HepG2 (cell line): Measurements from ENCODE around the gene MIPEP. TPM values are rescaled to one million over a fixed set of nuclear protein-coding genes. Genes with fewer than 3 reads are reported as not detected.

Experiments
- ATAC-seq: fragments of 200-7000 bp; cut with Tn5 transposase; 3 replicates; pipeline ENCODE4 v1.9.1; 2020; ENCODE audit warnings: mild to moderate bottlenecking, moderate library complexity
- BruUV-seq: library from RNA; stranded (reverse); fragments of 400-500 nt; replicated peaks from 2 replicates; lab custom pipeline; 2021; lab: Mats Ljungman, UMichigan
- CTCF ChIA-PET: fragments of 300-600 bp; formaldehyde crosslinking; extraction: SDS; loops from one replicate; lab custom pipeline; 2021; ENCODE audit warnings: low total read pairs, inconsistent platforms, low intra/inter-chr PET ratio; lab: Yijun Ruan, JAX
- POLR2A ChIA-PET: fragments of 350-600 bp; sonication (Branson Sonifier 250); formaldehyde crosslinking; loops from one replicate; lab custom pipeline; 2020; ENCODE audit warnings: antibody characterized with exemption, inconsistent platforms; lab: Yijun Ruan, JAX
- DNase-seq: peaks from one replicate; pipeline ENCODE4 v3.0.0-alpha.2; 2015; ENCODE audit warnings: low spot score
- FAIRE-seq: peaks from 3 replicates; lab custom pipeline; 2011; peaks lifted over from hg19 to GRCh38; lab: Jason Lieb, UNC
- H2AFZ ChIP-seq: one replicate; pipeline ENCODE4 v1.6.1; 2011; ENCODE audit warnings: low read length, inconsistent platforms
- H3K27ac ChIP-seq: fragments of 300-600 bp; 3 replicates; pipeline ENCODE4 v1.8.0; 2011; ENCODE audit warnings: mixed run types, mild to moderate bottlenecking, mixed read lengths, low read length, inconsistent platforms; ENCODE audit not compliant: insufficient read depth; ENCODE audit errors: extremely low read length
- H3K27me3 ChIP-seq, 2 experiments: fragments of 200-600 bp in 1 of 2; 2 replicates in 1 of 2; 3 replicates in 1 of 2; pipeline versions ENCODE4 v1.6.0 to v1.8.0; 2011; ENCODE audit warnings: low read length in 2 of 2, mild to moderate bottlenecking in 2 of 2, moderate library complexity in 2 of 2, inconsistent platforms in 1 of 2; ENCODE audit not compliant: insufficient read depth in 2 of 2, control insufficient read depth in 1 of 2
- H3K36me3 ChIP-seq, 2 experiments: fragments of 200-600 bp in 1 of 2; replicated peaks in 1 of 2; 2 replicates in 1 of 2; 3 replicates in 1 of 2; pipeline versions ENCODE4 v1.5.1 to v1.8.0; 2011; ENCODE audit warnings: low read length in 2 of 2, inconsistent platforms in 1 of 2; ENCODE audit not compliant: insufficient read depth in 2 of 2, control insufficient read depth in 1 of 2
- H3K4me1 ChIP-seq: 2 replicates; pipeline ENCODE4 v1.5.1; 2012; ENCODE audit warnings: low read length, inconsistent platforms; ENCODE audit not compliant: insufficient read depth
- H3K4me2 ChIP-seq: 2 replicates; pipeline ENCODE4 v1.6.0; 2011; ENCODE audit warnings: low read depth, low read length, inconsistent platforms
- H3K4me3 ChIP-seq, 3 experiments: fragments of 200-600 bp in 1 of 3; sonication (generic), shearing (Covaris generic) in 1 of 3; replicated peaks in 1 of 3; 2 replicates each; pipeline ENCODE4 v1.5.1; 2011 to 2016; ENCODE audit warnings: low read length in 3 of 3, inconsistent platforms in 2 of 3, low read depth in 2 of 3, mild to moderate bottlenecking in 2 of 3, control low read depth in 1 of 3, mixed read lengths in 1 of 3; ENCODE audit not compliant: insufficient read depth in 1 of 3
- H3K79me2 ChIP-seq: one replicate; pipeline ENCODE4 v1.6.1; 2011; ENCODE audit warnings: low read length, inconsistent platforms; ENCODE audit not compliant: insufficient read depth
- H3K9ac ChIP-seq: 2 replicates; pipeline ENCODE4 v1.6.0; 2011; ENCODE audit warnings: mild to moderate bottlenecking, low read depth, low read length, inconsistent platforms; ENCODE audit not compliant: insufficient read depth
- H3K9me3 ChIP-seq: 2 replicates; pipeline ENCODE4 v1.5.1; 2012; ENCODE audit warnings: mild to moderate bottlenecking, low read length
- H4K20me1 ChIP-seq: 2 replicates; pipeline ENCODE4 v1.6.0; 2011; ENCODE audit warnings: inconsistent platforms, mild to moderate bottlenecking, low read length, moderate library complexity; ENCODE audit not compliant: insufficient read depth
- ARNTL ChIP-seq: sonication (generic); formaldehyde crosslinking; IDR thresholded peaks from 2 replicates; pipeline ENCODE4 v1.4.0; 2020; ENCODE audit warnings: mild to moderate bottlenecking, missing genetic modification reagents
- BCL3 ChIP-seq: sonication (generic); formaldehyde crosslinking; IDR thresholded peaks from 2 replicates; pipeline ENCODE4 v1.5.1; 2020; ENCODE audit warnings: mild to moderate bottlenecking, missing genetic modification reagents, moderate library complexity
- ETS1 ChIP-seq: sonication (generic); formaldehyde crosslinking; IDR thresholded peaks from 2 replicates; pipeline ENCODE4 v1.4.0; 2020; ENCODE audit warnings: missing genetic modification reagents
- FOXM1 ChIP-seq: sonication (generic); formaldehyde crosslinking; IDR thresholded peaks from 2 replicates; pipeline ENCODE4 v1.5.0; 2020; ENCODE audit warnings: missing genetic modification reagents
- GPN1 ChIP-seq: sonication (generic); formaldehyde crosslinking; IDR thresholded peaks from 2 replicates; pipeline ENCODE4 v1.5.1; 2020; ENCODE audit warnings: missing genetic modification reagents, borderline replicate concordance
- GRHL1 ChIP-seq: sonication (generic); formaldehyde crosslinking; conservative IDR thresholded peaks from 2 replicates; pipeline ENCODE4 v1.8.0; 2022; ENCODE audit warnings: missing genetic modification reagents
- HNF4G ChIP-seq, 2 experiments: sonication (generic) in 1 of 2; formaldehyde crosslinking in 1 of 2; IDR thresholded peaks; 2 replicates each; pipeline versions ENCODE4 v1.4.0 to v1.6.1; 2011 to 2020; ENCODE audit warnings: borderline replicate concordance in 2 of 2, low read depth in 2 of 2, mild to moderate bottlenecking in 2 of 2, low read length in 1 of 2, missing genetic modification reagents in 1 of 2, moderate library complexity in 1 of 2
- JUND ChIP-seq: sonication (generic); formaldehyde crosslinking; IDR thresholded peaks from 2 replicates; pipeline ENCODE4 v1.8.0; 2022; ENCODE audit warnings: mild to moderate bottlenecking, missing genetic modification reagents
- KLF15 ChIP-seq: sonication (generic); formaldehyde crosslinking; IDR thresholded peaks from 2 replicates; pipeline ENCODE4 v1.8.1; 2023; ENCODE audit warnings: borderline replicate concordance, mild to moderate bottlenecking, inconsistent platforms, missing genetic modification reagents, mixed read lengths
- MXD4 ChIP-seq: IDR thresholded peaks from 2 replicates; pipeline ENCODE4 v1.6.1; 2016; ENCODE audit warnings: mild to moderate bottlenecking, missing biosample characterization, missing genetic modification reagents
- PHB2 ChIP-seq: fragments of 450-650 bp; IDR thresholded peaks from 2 replicates; pipeline ENCODE4 v1.6.1; 2018; ENCODE audit not compliant: partially characterized antibody
- RARG ChIP-seq: sonication (generic); formaldehyde crosslinking; IDR thresholded peaks from 2 replicates; pipeline ENCODE4 v1.4.0; 2020; ENCODE audit warnings: low read depth, mild to moderate bottlenecking, missing genetic modification reagents
- ZFP1 ChIP-seq: IDR thresholded peaks from 2 replicates; pipeline ENCODE4 v1.6.1; 2016
- ZFY ChIP-seq: sonication (generic); formaldehyde crosslinking; IDR thresholded peaks from 2 replicates; pipeline ENCODE4 v1.4.0; 2020; ENCODE audit warnings: missing genetic modification reagents
- ZKSCAN1 ChIP-seq: fragments of 150-350 bp; IDR thresholded peaks from 2 replicates; pipeline ENCODE4 v1.6.1; 2014; ENCODE audit warnings: low read length
- ZNF576 ChIP-seq: sonication (generic); formaldehyde crosslinking; IDR thresholded peaks from 2 replicates; pipeline ENCODE4 v1.4.0; 2020; ENCODE audit warnings: mild to moderate bottlenecking, missing genetic modification reagents
- ZNF605 ChIP-seq: sonication (generic); formaldehyde crosslinking; IDR thresholded peaks from 2 replicates; pipeline ENCODE4 v1.8.0; 2022; ENCODE audit warnings: mild to moderate bottlenecking, missing genetic modification reagents
- ZNF891 ChIP-seq: sonication (generic); formaldehyde crosslinking; IDR thresholded peaks from 2 replicates; pipeline ENCODE4 v1.5.0; 2020; ENCODE audit warnings: mild to moderate bottlenecking, missing genetic modification reagents
- WGBS: methylation state at CpG from one replicate; pipeline ENCODE4 v1.1.6; 2017; ENCODE audit warnings: low lambda C conversion rate; 5-methylcytosine and 5-hydroxymethylcytosine counted together
- in situ Hi-C: cut with HindIII; loops from 2 replicates; pipeline ENCODE4 v1.10.0; 2017; ENCODE audit warnings: low pct_unique_long_range_greater_than_20kb; ENCODE audit not compliant: extremely low pct_ligation_motif_present
- intact Hi-C: fragments of 100-400 bp; cut with micrococcal nuclease; formaldehyde crosslinking; loops from one replicate; pipeline ENCODE4 v1.10.0; 2022; ENCODE audit not compliant: unreplicated experiment
- polyA plus RNA-seq, 8 experiments: library from polyadenylated mRNA; depleted of rRNA in 3 of 8; stranded (reverse) in 7 of 8; unstranded in 1 of 8; fragments of >200 nt; fragmentation: Illumina TruSeq in 4 of 8; extraction: Trizol in 4 of 8; gene quantifications; 2 replicates each; pipeline versions ENCODE4 v1.2.1 to v1.2.3, GENCODE V29; 2011 to 2016; ENCODE audit warnings: low read depth in 4 of 8, missing spikeins in 1 of 8, mixed read lengths in 1 of 8; ENCODE audit not compliant: insufficient read depth in 1 of 8
- total RNA-seq, 5 experiments: library from RNA; depleted of rRNA; stranded (reverse); fragments of >200 nt; fragmentation: Illumina TruSeq; extraction: Trizol; gene quantifications; 2 replicates each; pipeline ENCODE4 v1.2.3, GENCODE V29; 2016; ENCODE audit warnings: low read depth in 1 of 5
- TF ChIP-seq, protein P1 (sequence below): IDR thresholded peaks from 2 replicates; pipeline ENCODE4 v1.6.1; 2016; ENCODE audit warnings: missing genetic modification reagents, missing compliant biosample characterization
- TF ChIP-seq, protein P2 (sequence below): sonication (generic); formaldehyde crosslinking; IDR thresholded peaks from 2 replicates; pipeline ENCODE4 v1.4.0; 2020; ENCODE audit warnings: missing genetic modification reagents

Gene MIPEP
- total and polyA plus RNA-seq, 2 of the 13 experiments (the other 11 are each of a cell fraction or from before 2014, with no cell fraction given): 9.3 to 24.1 TPM

DNA sequence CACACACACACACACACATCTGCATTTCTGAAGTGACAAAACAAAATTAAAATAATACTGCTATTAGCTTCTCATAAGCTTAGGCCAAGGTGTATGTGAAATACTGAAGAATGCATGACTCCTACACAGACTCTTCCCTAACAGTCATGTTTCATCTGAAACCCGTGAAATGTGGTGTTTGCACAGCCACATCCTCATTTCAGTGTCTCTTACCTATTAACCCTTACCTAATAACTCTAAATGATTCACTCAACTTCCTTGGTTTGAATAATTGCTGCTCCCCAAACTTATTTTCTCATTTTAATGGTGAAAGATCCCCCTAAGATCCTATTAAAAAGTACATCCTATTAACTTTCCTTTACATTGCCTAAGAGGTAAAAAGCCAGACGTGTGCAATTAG is 117.6 kb downstream of the MIPEP start (continued):
- TF ChIP-seq ZNF891 (CRISPR knock-in tag): no peak
- no peak for TF ChIP-seq GPN1
- no peak for TF ChIP-seq GRHL1 (CRISPR knock-in tag)
- TF ChIP-seq, protein P1, sequence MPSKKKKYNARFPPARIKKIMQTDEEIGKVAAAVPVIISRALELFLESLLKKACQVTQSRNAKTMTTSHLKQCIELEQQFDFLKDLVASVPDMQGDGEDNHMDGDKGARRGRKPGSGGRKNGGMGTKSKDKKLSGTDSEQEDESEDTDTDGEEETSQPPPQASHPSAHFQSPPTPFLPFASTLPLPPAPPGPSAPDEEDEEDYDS (CRISPR knock-in tag): no peak
- TF ChIP-seq ZFY: no peak
- no peak for TF ChIP-seq ZNF605 (CRISPR knock-in tag)

DNA sequence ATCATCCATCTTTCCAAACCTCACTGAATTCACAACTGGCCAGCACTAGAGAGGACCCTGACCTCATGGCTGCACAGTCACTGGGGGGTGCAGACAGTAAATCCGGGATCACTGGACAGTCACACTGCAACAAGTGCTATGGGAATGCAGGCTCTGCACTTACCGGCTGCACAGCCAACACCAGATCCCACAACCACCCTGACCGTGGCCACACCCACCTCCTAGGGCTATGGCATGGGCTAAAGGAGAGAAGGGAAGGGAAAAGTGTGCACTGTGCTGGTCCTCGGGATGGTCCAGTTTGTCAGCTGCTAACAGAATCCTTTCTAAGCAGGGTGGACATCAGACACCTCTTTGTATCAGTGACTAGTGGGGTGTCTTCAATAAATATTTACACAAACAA is 118.2 kb downstream of the MIPEP start:
- Histone ChIP-seq H3K36me3 (no peaks in the 10 kb centered on the region), H3K9ac (no peak overlapping the region), H3K9me3 (no peaks in the 10 kb centered on the region), H3K4me1 (no peaks in the 10 kb centered on the region), H2AFZ (no peak overlapping the region), H4K20me1 (no peaks in the 10 kb centered on the region), H3K79me2 (no peaks in the 10 kb centered on the region), H3K27ac (no peak overlapping the region), H3K27me3 (no peaks in the 10 kb centered on the region), H3K4me3 (no peak overlapping the region), H3K4me2 (no peak overlapping the region)
- in situ Hi-C loops: no loop called here
- ChIA-PET CTCF (no interaction called here), POLR2A (no interaction called here)
- 91% methylated on average over 4 of the region's 4 CpGs for WGBS
- ATAC-seq: no peak
- no TSS peak for BruUV-seq
- intact Hi-C loops: no loop called here
- DNase-seq: no peak
- FAIRE-seq: no peak
- no peak for TF ChIP-seq ETS1
- no peak for TF ChIP-seq MXD4 (CRISPR knock-in tag)
- no peak for TF ChIP-seq ZFP1 (CRISPR knock-in tag)
- TF ChIP-seq FOXM1 (CRISPR knock-in tag): no peak
- TF ChIP-seq, protein P2, sequence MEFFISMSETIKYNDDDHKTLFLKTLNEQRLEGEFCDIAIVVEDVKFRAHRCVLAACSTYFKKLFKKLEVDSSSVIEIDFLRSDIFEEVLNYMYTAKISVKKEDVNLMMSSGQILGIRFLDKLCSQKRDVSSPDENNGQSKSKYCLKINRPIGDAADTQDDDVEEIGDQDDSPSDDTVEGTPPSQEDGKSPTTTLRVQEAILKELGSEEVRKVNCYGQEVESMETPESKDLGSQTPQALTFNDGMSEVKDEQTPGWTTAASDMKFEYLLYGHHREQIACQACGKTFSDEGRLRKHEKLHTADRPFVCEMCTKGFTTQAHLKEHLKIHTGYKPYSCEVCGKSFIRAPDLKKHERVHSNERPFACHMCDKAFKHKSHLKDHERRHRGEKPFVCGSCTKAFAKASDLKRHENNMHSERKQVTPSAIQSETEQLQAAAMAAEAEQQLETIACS (CRISPR knock-in tag): no peak
- TF ChIP-seq ARNTL (CRISPR knock-in tag): no peak
- no peak for TF ChIP-seq BCL3 (CRISPR knock-in tag)
- TF ChIP-seq KLF15 (CRISPR knock-in tag): no peak
- TF ChIP-seq ZKSCAN1: no peak
- TF ChIP-seq HNF4G (IDR thresholded peaks at IDR 0.05; ENCODE audit: borderline replicate concordance, low read depth, low read length): no peak
- TF ChIP-seq HNF4G (CRISPR knock-in tag; IDR thresholded peaks at IDR 0.05; ENCODE audit: borderline replicate concordance, low read depth): no peak
- no peak for TF ChIP-seq RARG
- no peak for TF ChIP-seq PHB2
- TF ChIP-seq JUND: no peak
- no peak for TF ChIP-seq ZNF576 (CRISPR knock-in tag)
